Spleen (tissue), 11 donors: ENCODE measurements around the gene MSANTD1. TPM values are rescaled to one million over a fixed set of nuclear protein-coding genes. Genes with fewer than 3 reads are reported as not detected.

Source experiments
- DNase-seq: peaks from one replicate; pipeline ENCODE4 v3.0.0-alpha.2; 2020
- H3K27ac ChIP-seq, 8 donors: fragments of 200-600 bp; sonication (generic) in 7 of 8; 1 replicate in 4 of 8; 2 replicates in 4 of 8; pipeline versions ENCODE4 v1.5.0 to v1.8.0; 2016 to 2021; ENCODE audit warnings: inconsistent platforms in 4 of 8, mild to moderate bottlenecking in 4 of 8, moderate library complexity in 1 of 8
- H3K27me3 ChIP-seq, 7 donors: fragments of 200-600 bp; sonication (generic) in 6 of 7; replicated peaks in 1 of 7; 1 replicate in 4 of 7; 2 replicates in 3 of 7; pipeline versions ENCODE4 v1.5.0 to v1.8.0; 2016 to 2021; ENCODE audit warnings: inconsistent platforms in 3 of 7, mild to moderate bottlenecking in 1 of 7
- H3K36me3 ChIP-seq, 6 donors: fragments of 200-600 bp; sonication (generic) in 5 of 6; 1 replicate in 4 of 6; 2 replicates in 2 of 6; pipeline versions ENCODE4 v1.5.0 to v1.8.0; 2016 to 2021; ENCODE audit warnings: inconsistent platforms in 2 of 6
- H3K4me1 ChIP-seq, 6 donors: fragments of 200-600 bp; sonication (generic) in 5 of 6; 1 replicate in 3 of 6; 2 replicates in 3 of 6; pipeline versions ENCODE4 v1.5.0 to v1.8.0; 2016 to 2021; ENCODE audit warnings: inconsistent platforms in 3 of 6
- H3K4me3 ChIP-seq, 8 donors: fragments of 200-600 bp; sonication (generic) in 7 of 8; 1 replicate in 4 of 8; 2 replicates in 4 of 8; pipeline versions ENCODE4 v1.5.0 to v1.8.0; 2016 to 2021; ENCODE audit warnings: inconsistent platforms in 4 of 8, mild to moderate bottlenecking in 4 of 8, moderate library complexity in 2 of 8
- H3K9me3 ChIP-seq, 8 donors: fragments of 200-600 bp; sonication (generic) in 7 of 8; 1 replicate in 4 of 8; 2 replicates in 4 of 8; pipeline versions ENCODE4 v1.5.0 to v1.8.0; 2016 to 2021; ENCODE audit warnings: inconsistent platforms in 4 of 8
- POLR2A ChIP-seq, 3 donors: fragments of 450-650 bp; IDR thresholded peaks; one replicate each; pipeline ENCODE4 v1.5.1; 2017; ENCODE audit warnings: antibody characterized with exemption in 3 of 3, mild to moderate bottlenecking in 1 of 3
- POLR2AphosphoS5 ChIP-seq, 3 donors: sonication (generic); formaldehyde crosslinking; IDR thresholded peaks; one replicate each; pipeline ENCODE4 v1.5.1; 2017; ENCODE audit warnings: antibody characterized with exemption in 3 of 3
- WGBS, 5 donors: extraction: QIAGEN DNeasy Blood & Tissue Kit in 3 of 5; methylation state at CpG; one replicate each; pipeline versions ENCODE4 v1.1.5 to v1.1.7; 2013 to 2018; 5-methylcytosine and 5-hydroxymethylcytosine counted together
- intact Hi-C: fragments of 100-400 bp; cut with DNase I; formaldehyde crosslinking; loops from one replicate; pipeline ENCODE4 v1.15.0; 2023; ENCODE audit warnings: low total_unique reads
- polyA plus RNA-seq, 3 donors: library from polyadenylated mRNA; stranded (reverse); fragments of 200-250 nt; gene quantifications; one replicate each; pipeline ENCODE4 v1.2.1, GENCODE V29; 2013
- total RNA-seq, 7 donors: library from RNA; depleted of rRNA in 3 of 7; stranded (reverse); fragments of >200 nt in 3 of 7; fragmentation: NEBNext Ultra II Directional in 4 of 7; extraction: Animal tissue kit (Norgen Biotek cat#: 25700) in 4 of 7; gene quantifications; one replicate each; pipeline versions ENCODE4 v1.1.0 to v1.2.1, GENCODE V29; 2016 to 2021
- TF ChIP-seq, protein P1 (sequence below), 11 experiments: fragments of 200-600 bp in 7 of 11; fragments of 450-650 bp in 4 of 11; sonication (generic) in 4 of 11; IDR thresholded peaks in 8 of 11; conservative IDR thresholded peaks in 3 of 11; 1 replicate in 7 of 11; 2 replicates in 4 of 11; pipeline versions ENCODE4 v1.4.0 to v1.8.0; 2016 to 2021; ENCODE audit warnings: antibody characterized with exemption in 11 of 11, inconsistent platforms in 4 of 11, mild to moderate bottlenecking in 1 of 11
- donor health status: healthy with polysubstance abuse.
- donor health status: DM: no; HTN: no; CAD: no; lungs with moderate emphysema.
- donor health status: DM: no; HTN: no; CAD: no.
- donor health status: Bipolar disorder and iron deficiency.
- donor health status: healthy.
- donor health status: DM: no; HTN: no; CAD: no.
- donor health status: DM: yes; HTN: yes; CAD: no.

Gene MSANTD1
- total and polyA plus RNA-seq, 10 donors, result 0.41 to 2.8 (median 1.8) TPM

DNA sequence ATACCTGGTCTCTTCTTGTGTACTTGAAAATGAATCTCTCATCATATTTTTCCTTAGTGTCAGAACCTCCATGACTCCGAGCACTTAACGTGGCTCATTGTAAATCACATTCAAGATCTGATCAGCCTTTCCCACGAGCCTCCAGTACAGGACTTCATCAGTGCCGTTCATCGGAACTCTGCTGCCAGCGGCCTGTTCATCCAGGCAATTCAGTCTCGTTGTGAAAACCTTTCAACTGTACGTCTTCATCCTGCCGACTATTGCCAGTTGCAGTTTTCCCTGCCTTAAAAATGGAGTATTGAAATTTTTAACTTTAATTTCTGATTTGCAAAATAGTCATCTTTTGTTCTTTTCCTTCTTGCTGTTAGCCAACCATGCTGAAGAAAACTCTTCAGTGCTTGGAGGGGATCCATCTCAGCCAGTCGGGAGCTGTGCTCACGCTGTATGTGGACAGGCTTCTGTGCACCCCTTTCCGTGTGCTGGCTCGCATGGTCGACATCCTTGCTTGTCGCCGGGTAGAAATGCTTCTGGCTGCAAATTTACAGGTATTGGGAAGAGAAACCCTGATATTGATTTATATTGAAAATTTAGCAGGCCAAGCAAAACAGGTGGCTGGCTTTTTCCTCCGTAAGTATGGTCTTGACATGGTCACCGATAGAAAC lies 42.4 kb upstream of the MSANTD1 start:
- no peak for DNase-seq
- H3K9me3 ChIP-seq, result no peaks in the 10 kb centered on the region
- H3K4me3 ChIP-seq, result no peak overlapping the region
- intact Hi-C loops, result loop anchor here (10.0 kb wide), 1 partner anchor 78 kb away; no protein-coding TSS in a partner anchor
- TF ChIP-seq, protein P1, sequence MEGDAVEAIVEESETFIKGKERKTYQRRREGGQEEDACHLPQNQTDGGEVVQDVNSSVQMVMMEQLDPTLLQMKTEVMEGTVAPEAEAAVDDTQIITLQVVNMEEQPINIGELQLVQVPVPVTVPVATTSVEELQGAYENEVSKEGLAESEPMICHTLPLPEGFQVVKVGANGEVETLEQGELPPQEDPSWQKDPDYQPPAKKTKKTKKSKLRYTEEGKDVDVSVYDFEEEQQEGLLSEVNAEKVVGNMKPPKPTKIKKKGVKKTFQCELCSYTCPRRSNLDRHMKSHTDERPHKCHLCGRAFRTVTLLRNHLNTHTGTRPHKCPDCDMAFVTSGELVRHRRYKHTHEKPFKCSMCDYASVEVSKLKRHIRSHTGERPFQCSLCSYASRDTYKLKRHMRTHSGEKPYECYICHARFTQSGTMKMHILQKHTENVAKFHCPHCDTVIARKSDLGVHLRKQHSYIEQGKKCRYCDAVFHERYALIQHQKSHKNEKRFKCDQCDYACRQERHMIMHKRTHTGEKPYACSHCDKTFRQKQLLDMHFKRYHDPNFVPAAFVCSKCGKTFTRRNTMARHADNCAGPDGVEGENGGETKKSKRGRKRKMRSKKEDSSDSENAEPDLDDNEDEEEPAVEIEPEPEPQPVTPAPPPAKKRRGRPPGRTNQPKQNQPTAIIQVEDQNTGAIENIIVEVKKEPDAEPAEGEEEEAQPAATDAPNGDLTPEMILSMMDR (IDR thresholded peaks at IDR 0.05 in 8 of 11, conservative IDR thresholded peaks at IDR 0.05 in 3 of 11), result no peak
- TF ChIP-seq POLR2AphosphoS5 (IDR thresholded peaks at IDR 0.05), result no peak
- TF ChIP-seq POLR2A (IDR thresholded peaks at IDR 0.05), result no peak
- H3K36me3 ChIP-seq, result peaks cover 0 to 77% (median 49%) of the 10 kb centered on the region in 6 donors
- H3K27me3 ChIP-seq, result no peaks in the 10 kb centered on the region
- H3K4me1 ChIP-seq, result peaks cover 12 to 43% (median 24%) of the 10 kb centered on the region in 6 donors
- H3K27ac ChIP-seq, result peak overlapping the region in 1 of 8 donors; percentile 0
- 96 to 98% (median 97%) methylated on average over 18 of the region's 18 CpGs for WGBS, 5 donors

GRCh38 chr4:3207531-3208037 lies 41.4 kb upstream of the MSANTD1 start:
- Histone ChIP-seq H3K36me3 (peaks cover 0 to 87% (median 59%) of the 10 kb centered on the region in 6 donors), H3K4me3 (no peak overlapping the region), H3K27me3 (no peaks in the 10 kb centered on the region), H3K27ac (no peak overlapping the region), H3K9me3 (no peaks in the 10 kb centered on the region), H3K4me1 (peaks cover 7 to 33% (median 14%) of the 10 kb centered on the region in 6 donors)
- DNase-seq, result no peak
- TF ChIP-seq POLR2A (IDR thresholded peaks at IDR 0.05), result no peak
- TF ChIP-seq, protein P1 (IDR thresholded peaks at IDR 0.05 in 8 of 11, conservative IDR thresholded peaks at IDR 0.05 in 3 of 11), result no peak
- intact Hi-C loops, result loop anchor here (10.0 kb wide), 1 partner anchor 77 kb away; no protein-coding TSS in a partner anchor
- 67 to 93% (median 84%) methylated on average over 5 of the region's 5 CpGs for WGBS, 5 donors

DNA sequence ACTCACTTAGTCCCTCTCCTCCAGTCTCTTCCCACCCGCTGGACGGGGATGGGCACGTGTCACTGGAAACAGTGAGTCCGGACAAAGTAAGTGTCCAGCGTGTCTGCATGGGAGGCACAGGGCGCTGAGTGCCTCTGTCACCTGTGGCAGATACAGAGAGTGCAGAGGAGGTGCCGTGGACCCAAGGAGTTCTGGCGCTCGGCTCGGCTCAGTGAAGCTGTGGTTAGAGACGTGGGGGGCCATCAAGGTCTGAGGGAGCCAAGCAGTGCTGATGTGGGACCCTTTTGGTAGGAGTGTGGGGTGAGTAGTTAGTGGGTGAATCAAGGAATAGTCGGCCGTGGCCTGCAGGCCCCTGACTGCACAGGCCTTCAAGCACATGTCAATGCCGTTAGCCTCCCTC lies 40.1 kb upstream of the MSANTD1 start:
- no peaks in the 10 kb centered on the region for H3K27me3 ChIP-seq
- no peak overlapping the region for H3K27ac ChIP-seq
- no peaks in the 10 kb centered on the region for H3K9me3 ChIP-seq
- 93 to 99% (median 97%) methylated on average over 10 to 14 of the region's 14 CpGs for WGBS, 5 donors
- peaks cover 0 to 21% (median 3%) of the 10 kb centered on the region in 6 donors for H3K4me1 ChIP-seq
- DNase-seq, result no peak
- H3K36me3 ChIP-seq, result peaks cover 0 to 98% (median 72%) of the 10 kb centered on the region in 6 donors
- H3K4me3 ChIP-seq, result no peak overlapping the region
- TF ChIP-seq, protein P1 (IDR thresholded peaks at IDR 0.05 in 8 of 11, conservative IDR thresholded peaks at IDR 0.05 in 3 of 11), result no peak
- TF ChIP-seq POLR2A (IDR thresholded peaks at IDR 0.05) (no peak), POLR2AphosphoS5 (IDR thresholded peaks at IDR 0.05) (peak in 1 of 3 donors; percentile 17)
- intact Hi-C loops, result loop anchor here (10.0 kb wide), 1 partner anchor 76 kb away; no protein-coding TSS in a partner anchor
